PC-9 (cell line): ENCODE measurements around the gene SLC2A6.

Experiments used
- CTCF ChIP-seq: fragments of 200-600 bp; sonication (generic); conservative IDR thresholded peaks from 2 replicates; pipeline ENCODE4 v1.6.1; 2017; ENCODE audit warnings: mixed run types, antibody characterized with exemption, mild to moderate bottlenecking, moderate library complexity
- EZH2 ChIP-seq: fragments of 200-600 bp; sonication (generic); IDR thresholded peaks from 2 replicates; pipeline ENCODE4 v1.8.0; 2017; ENCODE audit warnings: antibody characterized with exemption, low read depth

GRCh38 chr9:133476941-133477340, 2.0 kb downstream of the SLC2A6 start:
- TF ChIP-seq EZH2 (no peak), CTCF (no peak)
